ENCODE data around the gene DENR.

Gene DENR

GRCh38 chr12:122807651-122808050 is 55.0 kb downstream of the DENR start:
- H3K9me3 ChIP-seq (ENCODE audit: control insufficient read depth, low read length): no peaks in the 10 kb centered on the region
- no peak overlapping the region for H2AFZ ChIP-seq
- no peaks in the 10 kb centered on the region for H3K36me3 ChIP-seq (ENCODE audit: control insufficient read depth, insufficient read depth, low read length)
- peaks cover 15% of the 10 kb centered on the region for H3K4me1 ChIP-seq
- no peak overlapping the region for H3K4me2 ChIP-seq (ENCODE audit: low read length)
- no peak for TF ChIP-seq CTCF (IDR thresholded peaks at IDR 0.05)
- H3K27ac ChIP-seq: no peak overlapping the region
- H3K27me3 ChIP-seq (ENCODE audit: control insufficient read depth, insufficient read depth, low read length): no peaks in the 10 kb centered on the region
- H3K79me2 ChIP-seq: no peaks in the 10 kb centered on the region
- no peak overlapping the region for H3K9ac ChIP-seq
- H3K4me3 ChIP-seq (ENCODE audit: low read depth, low read length): no peak overlapping the region

GRCh38 chr12:122811777-122812176 is 59.2 kb downstream of the DENR start:
- H3K27me3 ChIP-seq (ENCODE audit: control insufficient read depth, insufficient read depth, low read length): no peaks in the 10 kb centered on the region
- no peaks in the 10 kb centered on the region for H3K36me3 ChIP-seq (ENCODE audit: control insufficient read depth, insufficient read depth, low read length)
- no peak overlapping the region for H3K4me2 ChIP-seq (ENCODE audit: low read length)
- no peaks in the 10 kb centered on the region for H3K9me3 ChIP-seq (ENCODE audit: control insufficient read depth, low read length)
- H3K4me3 ChIP-seq (ENCODE audit: low read depth, low read length): no peak overlapping the region
- H3K4me1 ChIP-seq: no peaks in the 10 kb centered on the region
- no peak overlapping the region for H3K9ac ChIP-seq
- no peak for TF ChIP-seq CTCF (IDR thresholded peaks at IDR 0.05)
- no peak overlapping the region for H3K27ac ChIP-seq
- no peak overlapping the region for H2AFZ ChIP-seq
- no peaks in the 10 kb centered on the region for H3K79me2 ChIP-seq

- Histone ChIP-seq H3K27me3 (ENCODE audit: control insufficient read depth, insufficient read depth, low read length) (no peaks in the 10 kb centered on the region), H3K27ac (no peak overlapping the region), H3K9me3 (ENCODE audit: control insufficient read depth, low read length) (no peaks in the 10 kb centered on the region), H3K4me1 (no peaks in the 10 kb centered on the region), H2AFZ (no peak overlapping the region), H3K9ac (no peak overlapping the region), H3K36me3 (ENCODE audit: control insufficient read depth, insufficient read depth, low read length) (no peaks in the 10 kb centered on the region), H3K4me2 (ENCODE audit: low read length) (no peak overlapping the region), H3K4me3 (ENCODE audit: low read depth, low read length) (no peak overlapping the region), H3K79me2 (no peaks in the 10 kb centered on the region)
- no peak for TF ChIP-seq CTCF (IDR thresholded peaks at IDR 0.05)
Observed at GRCh38 chr12:122813310-122813713, 60.7 kb downstream of the DENR start.

- Histone ChIP-seq H3K27ac (no peak overlapping the region), H3K9me3 (ENCODE audit: control insufficient read depth, low read length) (no peaks in the 10 kb centered on the region), H3K79me2 (no peaks in the 10 kb centered on the region), H3K9ac (no peak overlapping the region), H3K36me3 (ENCODE audit: control insufficient read depth, insufficient read depth, low read length) (no peaks in the 10 kb centered on the region), H2AFZ (no peak overlapping the region), H3K4me3 (ENCODE audit: low read depth, low read length) (no peak overlapping the region), H3K4me2 (ENCODE audit: low read length) (no peak overlapping the region), H3K27me3 (ENCODE audit: control insufficient read depth, insufficient read depth, low read length) (no peaks in the 10 kb centered on the region), H3K4me1 (no peaks in the 10 kb centered on the region)
- no peak for TF ChIP-seq CTCF (IDR thresholded peaks at IDR 0.05)
Observed at GRCh38 chr12:122819209-122819785, 66.7 kb downstream of the DENR start.

- TF ChIP-seq CTCF (IDR thresholded peaks at IDR 0.05): no peak
- Histone ChIP-seq H3K27ac (no peak overlapping the region), H3K4me1 (no peaks in the 10 kb centered on the region), H3K27me3 (ENCODE audit: control insufficient read depth, insufficient read depth, low read length) (no peaks in the 10 kb centered on the region), H3K36me3 (ENCODE audit: control insufficient read depth, insufficient read depth, low read length) (no peaks in the 10 kb centered on the region), H3K9ac (no peak overlapping the region), H3K9me3 (ENCODE audit: control insufficient read depth, low read length) (no peaks in the 10 kb centered on the region), H3K4me2 (ENCODE audit: low read length) (no peak overlapping the region), H3K4me3 (ENCODE audit: low read depth, low read length) (no peak overlapping the region), H2AFZ (no peak overlapping the region), H3K79me2 (no peaks in the 10 kb centered on the region)
Observed at GRCh38 chr12:122820138-122820537, 67.5 kb downstream of the DENR start.

All from parathyroid adenoma (tissue), 2 donors.